GM10266 (cell line): Measurements from ENCODE around the gene BCL7B.

Experiments
- DNase-seq: peaks from one replicate; pipeline ENCODE4 v3.0.0; 2012; ENCODE audit errors: extremely low spot score
- CTCF ChIP-seq: IDR thresholded peaks from 2 replicates; pipeline ENCODE4 v1.5.1; 2012; ENCODE audit warnings: mild to moderate bottlenecking, low read depth; ENCODE audit not compliant: control insufficient read depth, insufficient read depth; ENCODE audit errors: missing control alignments

The BCL7B gene

GRCh38 chr7:73518470-73518869 is 39.0 kb downstream of the BCL7B start:
- no peak for TF ChIP-seq CTCF
- no peak for DNase-seq

- no peak for TF ChIP-seq CTCF
- DNase-seq: no peak
These were observed 40.1 kb downstream of the BCL7B start for GRCh38 chr7:73517241-73517995.

GRCh38 chr7:73515178-73515577 is 42.3 kb downstream of the BCL7B start:
- TF ChIP-seq CTCF: no peak
- no peak for DNase-seq

- no peak for DNase-seq
- TF ChIP-seq CTCF: no peak
These were observed 45.3 kb downstream of the BCL7B start for GRCh38 chr7:73512018-73512780.

- no peak for DNase-seq
- TF ChIP-seq CTCF: no peak
These were observed 48.0 kb downstream of the BCL7B start for GRCh38 chr7:73509463-73509862.

GRCh38 chr7:73507556-73507955 is 49.9 kb downstream of the BCL7B start:
- no peak for TF ChIP-seq CTCF

GRCh38 chr7:73504920-73505319 is 52.6 kb downstream of the BCL7B start:
- no peak for TF ChIP-seq CTCF
- DNase-seq: no peak

More at GRCh38 chr7:73507556-73507955, 49.9 kb downstream of the BCL7B start:
- DNase-seq: no peak
